Trophoblast cell (in vitro differentiated cells and primary cell): ENCODE results near the gene LRRC71.

Source experiments
- DNase-seq, 2 donors: peaks; one replicate each; pipeline ENCODE4 v3.0.0-alpha.2; 2016
- H2AFZ ChIP-seq: 2 replicates; pipeline ENCODE4 v1.6.1; 2013; ENCODE audit warnings: low read length, moderate library complexity, mild to moderate bottlenecking; ENCODE audit not compliant: insufficient read depth, poor library complexity
- H2AK5ac ChIP-seq: 2 replicates; pipeline ENCODE4 v1.6.1; 2013; ENCODE audit warnings: mild to moderate bottlenecking, low read length
- H2BK120ac ChIP-seq: 2 replicates; pipeline ENCODE4 v1.6.1; 2013; ENCODE audit warnings: low read length, mild to moderate bottlenecking, moderate library complexity; ENCODE audit not compliant: insufficient read depth, poor library complexity
- H2BK12ac ChIP-seq: 2 replicates; pipeline ENCODE4 v1.6.1; 2013; ENCODE audit warnings: mild to moderate bottlenecking, low read length, moderate library complexity
- H2BK5ac ChIP-seq: 2 replicates; pipeline ENCODE4 v1.6.1; 2013; ENCODE audit warnings: low read length, low read depth, moderate library complexity, mild to moderate bottlenecking; ENCODE audit not compliant: poor library complexity
- H3K14ac ChIP-seq: 2 replicates; pipeline ENCODE4 v1.6.1; 2013; ENCODE audit warnings: mild to moderate bottlenecking, low read length
- H3K18ac ChIP-seq: 2 replicates; pipeline ENCODE4 v1.6.1; 2013; ENCODE audit warnings: mild to moderate bottlenecking, low read length
- H3K23ac ChIP-seq: 2 replicates; pipeline ENCODE4 v1.6.1; 2013; ENCODE audit warnings: low read length
- H3K27ac ChIP-seq: 2 replicates; pipeline ENCODE4 v1.5.1; 2013; ENCODE audit warnings: low read depth, mild to moderate bottlenecking, inconsistent platforms, low read length, moderate library complexity
- H3K27me3 ChIP-seq: 2 replicates; pipeline ENCODE4 v1.6.1; 2013; ENCODE audit warnings: inconsistent platforms, mild to moderate bottlenecking, low read length, moderate library complexity; ENCODE audit not compliant: insufficient read depth
- H3K36me3 ChIP-seq, 2 experiments: 1 replicate in 1 of 2; 2 replicates in 1 of 2; pipeline ENCODE4 v1.6.1; 2013; ENCODE audit warnings: low read length in 2 of 2, mild to moderate bottlenecking in 2 of 2, moderate library complexity in 1 of 2; ENCODE audit not compliant: insufficient read depth in 2 of 2, control insufficient read depth in 1 of 2
- H3K4ac ChIP-seq: 2 replicates; pipeline ENCODE4 v1.6.1; 2013; ENCODE audit warnings: low read depth, mild to moderate bottlenecking, low read length, moderate library complexity
- H3K4me1 ChIP-seq, 2 experiments: 1 replicate in 1 of 2; 2 replicates in 1 of 2; pipeline ENCODE4 v1.6.1; 2013; ENCODE audit warnings: low read length in 2 of 2, mild to moderate bottlenecking in 2 of 2, moderate library complexity in 1 of 2; ENCODE audit not compliant: insufficient read depth in 2 of 2, control insufficient read depth in 1 of 2
- H3K4me2 ChIP-seq: 2 replicates; pipeline ENCODE4 v1.6.1; 2013; ENCODE audit warnings: inconsistent platforms, mild to moderate bottlenecking, low read length, moderate library complexity
- H3K4me3 ChIP-seq: 2 replicates; pipeline ENCODE4 v1.5.1; 2013; ENCODE audit warnings: mild to moderate bottlenecking, low read depth, low read length, inconsistent platforms
- H3K79me1 ChIP-seq: one replicate; pipeline ENCODE4 v1.6.1; 2013; ENCODE audit warnings: low read length
- H3K79me2 ChIP-seq: 2 replicates; pipeline ENCODE4 v1.6.1; 2013; ENCODE audit warnings: low read length, mild to moderate bottlenecking; ENCODE audit not compliant: control insufficient read depth, insufficient read depth, poor library complexity
- H3K9ac ChIP-seq: 2 replicates; pipeline ENCODE4 v1.6.1; 2013; ENCODE audit warnings: mild to moderate bottlenecking, low read length
- H3K9me3 ChIP-seq: 2 replicates; pipeline ENCODE4 v1.6.1; 2013; ENCODE audit warnings: low read depth, mild to moderate bottlenecking, control low read depth, inconsistent platforms, low read length; ENCODE audit not compliant: insufficient read depth
- H4K12ac ChIP-seq: 2 replicates; pipeline ENCODE4 v1.6.1; 2013; ENCODE audit warnings: low read depth, mild to moderate bottlenecking, low read length, moderate library complexity
- H4K8ac ChIP-seq: 2 replicates; pipeline ENCODE4 v1.6.1; 2013; ENCODE audit warnings: low read depth, mild to moderate bottlenecking, low read length, moderate library complexity
- H4K91ac ChIP-seq: one replicate; pipeline ENCODE4 v1.6.1; 2013; ENCODE audit warnings: low read depth, mild to moderate bottlenecking, low read length, moderate library complexity
- WGBS: extraction: QIAGEN DNeasy Blood & Tissue Kit; methylation state at CpG from one replicate; pipeline ENCODE4 v1.1.7; 2013; ENCODE audit warnings: missing lambda C conversion rate; ENCODE audit not compliant: insufficient read length, insufficient coverage; ENCODE audit errors: extremely low coverage; 5-methylcytosine and 5-hydroxymethylcytosine counted together

The LRRC71 gene

DNA sequence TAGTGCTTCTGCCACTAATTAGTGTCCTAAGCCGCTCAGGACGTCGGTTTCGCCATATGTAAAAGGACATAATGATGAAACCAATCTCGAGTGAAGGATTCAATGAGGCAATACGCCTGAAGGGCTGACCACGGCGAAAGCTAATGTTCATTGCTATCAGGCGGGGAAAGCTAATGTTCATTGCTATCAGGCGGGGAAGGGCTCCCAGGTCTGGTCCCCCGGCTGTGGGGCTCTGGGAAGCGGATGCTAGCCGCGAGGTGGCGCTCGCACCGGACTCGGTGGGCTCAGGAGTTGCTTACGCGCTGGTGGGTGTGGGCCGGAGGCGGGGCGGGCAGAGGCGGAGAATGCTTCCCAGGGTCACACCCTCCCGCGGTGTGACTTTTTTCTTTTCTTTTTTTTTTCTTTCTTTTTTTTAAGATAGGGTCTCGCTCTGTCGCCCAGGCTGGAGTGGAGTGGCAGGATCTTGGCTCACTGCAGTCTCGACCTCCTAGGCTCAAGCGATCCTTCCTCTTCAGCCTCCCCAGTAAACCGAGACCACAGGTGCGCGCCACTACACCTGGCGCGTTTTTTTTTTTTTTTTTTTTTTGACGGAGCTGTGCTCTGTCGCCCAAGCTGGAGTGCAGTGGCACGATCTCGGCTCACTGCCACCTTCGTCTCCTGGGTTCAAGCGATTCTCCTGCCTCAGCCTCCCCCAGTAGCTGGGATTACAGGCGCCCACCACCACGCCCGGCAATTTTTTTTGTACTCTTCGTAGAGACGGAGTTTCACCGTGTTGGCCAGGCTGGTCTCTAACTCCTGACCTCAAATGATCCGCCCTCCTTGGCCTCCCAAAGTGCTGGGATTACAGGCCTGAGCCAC lies 28.0 kb upstream of the LRRC71 start:
- Histone ChIP-seq H4K12ac (no peak overlapping the region), H3K14ac (no peak overlapping the region), H3K27me3 (no peaks in the 10 kb centered on the region), H2AK5ac (no peak overlapping the region), H4K91ac (peak overlapping the region; percentile 47), H2AFZ (peak overlapping the region; percentile 19), H2BK5ac (no peak overlapping the region), H3K4ac (no peak overlapping the region), H3K79me2 (peaks cover 10% of the 10 kb centered on the region), H3K4me1 (peaks cover 33 to 37% of the 10 kb centered on the region in 2 experiments), H3K9ac (no peak overlapping the region), H3K9me3 (no peaks in the 10 kb centered on the region), H3K23ac (no peak overlapping the region), H3K4me2 (peak overlapping the region; percentile 53), H3K4me3 (no peak overlapping the region), H2BK120ac (no peak overlapping the region), H3K79me1 (peaks cover 37% of the 10 kb centered on the region), H3K18ac (no peak overlapping the region), H3K27ac (no peak overlapping the region), H4K8ac (no peak overlapping the region), H2BK12ac (no peak overlapping the region), H3K36me3 (no peaks in the 10 kb centered on the region)
- peak; percentile 83 to 90 for DNase-seq
- WGBS = no CpG with 5 or more reads among the region's 48 CpGs

DNA sequence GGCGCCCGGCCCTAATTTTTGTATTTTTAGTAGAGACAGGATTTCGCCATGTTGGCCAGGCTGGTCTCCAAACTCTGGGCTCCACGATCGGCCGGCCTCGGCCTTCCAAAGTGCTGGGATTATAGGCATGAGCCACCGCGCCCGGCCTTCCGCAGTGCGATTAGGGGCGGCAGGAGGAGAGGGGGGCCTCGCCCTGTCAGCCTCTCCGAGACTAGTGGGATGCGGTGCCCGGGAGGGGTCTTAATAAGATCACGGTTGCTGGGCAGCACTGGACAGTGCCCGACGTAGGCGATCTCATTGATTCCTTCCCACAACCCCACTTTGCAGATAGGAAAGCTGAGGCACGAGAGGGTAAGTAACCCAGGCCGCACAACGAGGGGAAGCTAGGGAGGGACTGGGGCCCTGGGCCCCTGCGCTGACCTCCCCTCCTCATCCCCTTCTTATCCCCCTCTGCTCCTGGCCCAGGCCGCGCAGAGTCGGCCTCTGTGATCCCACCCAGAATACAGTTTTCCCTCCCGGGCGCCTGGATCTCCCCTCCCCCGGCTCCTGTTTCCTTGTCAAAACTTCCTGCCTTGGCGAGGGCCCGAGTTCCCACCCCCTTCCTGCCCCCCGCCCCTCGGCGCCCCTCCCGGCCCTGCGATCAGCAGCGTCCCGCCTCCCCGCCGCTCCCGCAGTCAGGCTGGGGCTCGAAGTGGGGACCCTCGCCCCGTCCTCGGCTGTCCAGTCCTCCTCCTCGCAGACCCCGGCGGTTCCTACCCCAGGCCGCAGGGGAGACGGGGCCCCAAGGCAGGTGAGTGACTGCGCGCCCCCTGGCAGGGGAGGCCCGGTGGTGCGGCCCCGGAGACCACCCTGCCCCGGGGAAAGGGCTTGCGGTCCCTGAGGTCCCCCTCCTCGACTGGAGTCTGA lies 27.1 kb upstream of the LRRC71 start, which contains the start of gene PEAR1:
Gene PEAR1, plus strand, starts transcription at position 671 of the 906 bp plus-strand sequence. CDS start 10,209 bp downstream, outside the sequence.
- H3K4me2 ChIP-seq = peak within 1 kb of the TSS; percentile 58
- H3K4me3 ChIP-seq = peak within 1 kb of the TSS; percentile 72
- peak within 1 kb of the TSS; percentile 95 for H2AK5ac ChIP-seq
- peak within 1 kb of the TSS; percentile 60 for H3K4ac ChIP-seq
- peaks cover 42 to 46% of the 10 kb centered on the region in 2 experiments for H3K4me1 ChIP-seq
- peak within 1 kb of the TSS; percentile 78 for H4K8ac ChIP-seq
- H3K36me3 ChIP-seq = no peaks in the 10 kb centered on the region
- H3K18ac ChIP-seq = peak within 1 kb of the TSS; percentile 86
- peaks cover 15% of the 10 kb centered on the region for H3K79me2 ChIP-seq
- no peaks in the 10 kb centered on the region for H3K9me3 ChIP-seq
- H2BK12ac ChIP-seq = peak within 1 kb of the TSS; percentile 97
- H2BK5ac ChIP-seq = peak within 1 kb of the TSS; percentile 96
- peak within 1 kb of the TSS; percentile 96 for H3K27ac ChIP-seq
- peak within 1 kb of the TSS; percentile 54 for H3K9ac ChIP-seq
- WGBS = no CpG with 5 or more reads among the region's 60 CpGs
- H4K12ac ChIP-seq = no peak within 1 kb of the TSS
- H3K79me1 ChIP-seq = peaks cover 45% of the 10 kb centered on the region
- peak within 1 kb of the TSS; percentile 87 for H2BK120ac ChIP-seq
- peak within 1 kb of the TSS; percentile 95 for H4K91ac ChIP-seq
- H3K27me3 ChIP-seq = no peaks in the 10 kb centered on the region
- peak within 1 kb of the TSS; percentile 30 for H2AFZ ChIP-seq
- DNase-seq = no peak
- H3K14ac ChIP-seq = peak within 1 kb of the TSS; percentile 86
- no peak within 1 kb of the TSS for H3K23ac ChIP-seq

GRCh38 chr1:156894001-156894400 lies 26.4 kb upstream of the LRRC71 start:
- no CpG with 5 or more reads among the region's 5 CpGs for WGBS
- H3K27me3 ChIP-seq = no peaks in the 10 kb centered on the region

More at GRCh38 chr1:156894001-156894400, 26.4 kb upstream of the LRRC71 start:
- H2AK5ac ChIP-seq = no peak overlapping the region
- H3K79me1 ChIP-seq = peaks cover 48% of the 10 kb centered on the region
- DNase-seq = no peak
- peak overlapping the region; percentile 54 for H3K9ac ChIP-seq
- no peak overlapping the region for H4K12ac ChIP-seq
- peak overlapping the region; percentile 47 for H2BK12ac ChIP-seq
- H3K4me2 ChIP-seq = peak overlapping the region; percentile 58
- H3K27ac ChIP-seq = peak overlapping the region; percentile 96
- H3K36me3 ChIP-seq = no peaks in the 10 kb centered on the region
- no peaks in the 10 kb centered on the region for H3K9me3 ChIP-seq
- peak overlapping the region; percentile 6 for H2BK120ac ChIP-seq
- H3K4me3 ChIP-seq = peak overlapping the region; percentile 72
- peak overlapping the region; percentile 69 for H4K8ac ChIP-seq
- peak overlapping the region; percentile 79 for H3K14ac ChIP-seq
- H3K4me1 ChIP-seq = peaks cover 45 to 49% of the 10 kb centered on the region in 2 experiments
- H3K4ac ChIP-seq = no peak overlapping the region
- H4K91ac ChIP-seq = peak overlapping the region; percentile 82
- peaks cover 15% of the 10 kb centered on the region for H3K79me2 ChIP-seq
- no peak overlapping the region for H2AFZ ChIP-seq
- peak overlapping the region; percentile 72 for H3K18ac ChIP-seq
- H3K23ac ChIP-seq = no peak overlapping the region
- H2BK5ac ChIP-seq = peak overlapping the region; percentile 96
